Measurements from ENCODE around the gene TMEM238L. TPM values are rescaled to one million over a fixed set of nuclear protein-coding genes. Genes with fewer than 3 reads are reported as not detected.

Gene TMEM238L
- total and polyA plus RNA-seq, 2 experiments from 2014 or later: not detected

DNA sequence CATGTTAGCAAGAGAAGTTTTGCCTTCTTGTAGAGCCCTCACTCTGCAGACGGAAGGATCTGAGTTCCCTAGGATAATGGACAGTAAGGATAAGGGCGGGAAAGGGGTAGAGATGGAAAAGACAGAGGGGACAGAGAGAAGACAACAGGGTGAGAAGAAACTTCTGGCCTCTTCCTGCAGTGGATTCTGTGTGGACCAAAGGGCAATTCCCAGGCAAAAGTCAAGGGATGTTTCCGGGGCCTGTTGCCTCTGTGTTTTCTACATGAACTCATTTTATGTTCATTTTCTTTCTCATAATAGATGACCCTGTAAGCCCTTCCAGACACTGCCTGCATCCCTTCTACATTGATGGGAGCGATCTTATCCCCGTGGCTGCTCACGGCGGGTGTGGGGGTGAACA, 647 bp upstream of the TMEM238L start (continued):
- no peak for TF ChIP-seq NANOG (IDR thresholded peaks at IDR 0.05; ENCODE audit: borderline replicate concordance)
- TF ChIP-seq ZNF331 (CRISPR knock-in tag; IDR thresholded peaks at IDR 0.05; ENCODE audit: low read depth): no peak
- TF ChIP-seq STAT1 (IDR thresholded peaks at IDR 0.05; ENCODE audit: unreplicated experiment): no peak

DNA sequence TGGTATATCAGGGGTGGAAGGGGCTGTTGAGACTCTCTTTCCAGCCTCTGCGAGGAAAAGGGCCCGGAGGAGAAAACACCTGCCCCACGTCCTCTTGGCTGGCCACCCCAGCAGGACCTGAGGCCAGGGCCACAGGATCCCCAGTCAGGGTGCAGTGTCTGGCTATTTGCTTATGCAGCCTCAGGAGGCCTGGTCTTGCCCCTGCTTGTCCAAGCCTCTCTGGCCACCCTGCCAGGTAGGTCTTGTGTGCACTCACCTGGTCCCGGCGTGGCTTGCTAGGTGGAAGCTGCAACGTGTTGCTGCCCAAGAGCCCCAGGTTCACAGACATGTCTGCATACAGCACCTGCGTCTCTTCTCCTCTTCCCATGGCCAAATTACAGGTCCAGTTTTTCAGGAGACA, 549 bp downstream of the TMEM238L start:
- Mint-ChIP-seq H3K27ac (no peak overlapping the region), H3K27me3 (ENCODE audit: insufficient read depth, low read depth, poor library complexity) (peaks cover 3% of the 10 kb centered on the region), H3K36me3 (ENCODE audit: low read depth) (no peaks in the 10 kb centered on the region; the same call in 2 of the 3 replicates), H3K9me3 (no peaks in the 10 kb centered on the region; the same call in 2 of the 3 replicates), H3K4me3 (no peak overlapping the region), H3K4me1 (peaks cover 7% of the 10 kb centered on the region; the same call in 2 of the 3 replicates)
- H3K4me3 ChIP-seq: no peak overlapping the region
- H3K9me2 ChIP-seq (ENCODE audit: insufficient read depth): no peaks in the 10 kb centered on the region
- H3K27ac ChIP-seq (ENCODE audit: low read depth): no peak overlapping the region
- no peaks in the 10 kb centered on the region for H4K20me1 ChIP-seq (replicated peaks; ENCODE audit: insufficient read depth)
- no peak for ATAC-seq
- no peak overlapping the region for H3K4me2 ChIP-seq
- DNase-seq (ENCODE audit: low spot score): no peak
- H3F3A ChIP-seq (replicated peaks; ENCODE audit: low read depth): no peaks in the 10 kb centered on the region
- H3K79me2 ChIP-seq (replicated peaks; ENCODE audit: insufficient read depth): no peaks in the 10 kb centered on the region
- H2AFZ ChIP-seq: no peak overlapping the region
- no peaks in the 10 kb centered on the region for H3K36me3 ChIP-seq (ENCODE audit: insufficient read depth)
- no peaks in the 10 kb centered on the region for H3K4me1 ChIP-seq (ENCODE audit: insufficient read depth)
- TF ChIP-seq, protein P1, sequence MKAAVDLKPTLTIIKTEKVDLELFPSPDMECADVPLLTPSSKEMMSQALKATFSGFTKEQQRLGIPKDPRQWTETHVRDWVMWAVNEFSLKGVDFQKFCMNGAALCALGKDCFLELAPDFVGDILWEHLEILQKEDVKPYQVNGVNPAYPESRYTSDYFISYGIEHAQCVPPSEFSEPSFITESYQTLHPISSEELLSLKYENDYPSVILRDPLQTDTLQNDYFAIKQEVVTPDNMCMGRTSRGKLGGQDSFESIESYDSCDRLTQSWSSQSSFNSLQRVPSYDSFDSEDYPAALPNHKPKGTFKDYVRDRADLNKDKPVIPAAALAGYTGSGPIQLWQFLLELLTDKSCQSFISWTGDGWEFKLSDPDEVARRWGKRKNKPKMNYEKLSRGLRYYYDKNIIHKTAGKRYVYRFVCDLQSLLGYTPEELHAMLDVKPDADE (IDR thresholded peaks at IDR 0.05): no peak
- TF ChIP-seq ZNF114 (CRISPR knock-in tag; IDR thresholded peaks at IDR 0.05) (no peak), ZNF331 (CRISPR knock-in tag; IDR thresholded peaks at IDR 0.05; ENCODE audit: low read depth) (no peak), JUNB (IDR thresholded peaks at IDR 0.05; ENCODE audit: unreplicated experiment) (no peak), STAT1 (IDR thresholded peaks at IDR 0.05; ENCODE audit: unreplicated experiment) (no peak), EZH2 (IDR thresholded peaks at IDR 0.05; ENCODE audit: low read depth, unreplicated experiment) (no peak), CREB1 (CRISPR knock-in tag; IDR thresholded peaks at IDR 0.05; ENCODE audit: low read depth) (no peak), POLR2AphosphoS5 (IDR thresholded peaks at IDR 0.05; ENCODE audit: low read depth) (no peak), NANOG (IDR thresholded peaks at IDR 0.05; ENCODE audit: borderline replicate concordance) (no peak), EZH2phosphoT487 (IDR thresholded peaks at IDR 0.05; ENCODE audit: unreplicated experiment) (no peak)
- TF ChIP-seq, protein P2, sequence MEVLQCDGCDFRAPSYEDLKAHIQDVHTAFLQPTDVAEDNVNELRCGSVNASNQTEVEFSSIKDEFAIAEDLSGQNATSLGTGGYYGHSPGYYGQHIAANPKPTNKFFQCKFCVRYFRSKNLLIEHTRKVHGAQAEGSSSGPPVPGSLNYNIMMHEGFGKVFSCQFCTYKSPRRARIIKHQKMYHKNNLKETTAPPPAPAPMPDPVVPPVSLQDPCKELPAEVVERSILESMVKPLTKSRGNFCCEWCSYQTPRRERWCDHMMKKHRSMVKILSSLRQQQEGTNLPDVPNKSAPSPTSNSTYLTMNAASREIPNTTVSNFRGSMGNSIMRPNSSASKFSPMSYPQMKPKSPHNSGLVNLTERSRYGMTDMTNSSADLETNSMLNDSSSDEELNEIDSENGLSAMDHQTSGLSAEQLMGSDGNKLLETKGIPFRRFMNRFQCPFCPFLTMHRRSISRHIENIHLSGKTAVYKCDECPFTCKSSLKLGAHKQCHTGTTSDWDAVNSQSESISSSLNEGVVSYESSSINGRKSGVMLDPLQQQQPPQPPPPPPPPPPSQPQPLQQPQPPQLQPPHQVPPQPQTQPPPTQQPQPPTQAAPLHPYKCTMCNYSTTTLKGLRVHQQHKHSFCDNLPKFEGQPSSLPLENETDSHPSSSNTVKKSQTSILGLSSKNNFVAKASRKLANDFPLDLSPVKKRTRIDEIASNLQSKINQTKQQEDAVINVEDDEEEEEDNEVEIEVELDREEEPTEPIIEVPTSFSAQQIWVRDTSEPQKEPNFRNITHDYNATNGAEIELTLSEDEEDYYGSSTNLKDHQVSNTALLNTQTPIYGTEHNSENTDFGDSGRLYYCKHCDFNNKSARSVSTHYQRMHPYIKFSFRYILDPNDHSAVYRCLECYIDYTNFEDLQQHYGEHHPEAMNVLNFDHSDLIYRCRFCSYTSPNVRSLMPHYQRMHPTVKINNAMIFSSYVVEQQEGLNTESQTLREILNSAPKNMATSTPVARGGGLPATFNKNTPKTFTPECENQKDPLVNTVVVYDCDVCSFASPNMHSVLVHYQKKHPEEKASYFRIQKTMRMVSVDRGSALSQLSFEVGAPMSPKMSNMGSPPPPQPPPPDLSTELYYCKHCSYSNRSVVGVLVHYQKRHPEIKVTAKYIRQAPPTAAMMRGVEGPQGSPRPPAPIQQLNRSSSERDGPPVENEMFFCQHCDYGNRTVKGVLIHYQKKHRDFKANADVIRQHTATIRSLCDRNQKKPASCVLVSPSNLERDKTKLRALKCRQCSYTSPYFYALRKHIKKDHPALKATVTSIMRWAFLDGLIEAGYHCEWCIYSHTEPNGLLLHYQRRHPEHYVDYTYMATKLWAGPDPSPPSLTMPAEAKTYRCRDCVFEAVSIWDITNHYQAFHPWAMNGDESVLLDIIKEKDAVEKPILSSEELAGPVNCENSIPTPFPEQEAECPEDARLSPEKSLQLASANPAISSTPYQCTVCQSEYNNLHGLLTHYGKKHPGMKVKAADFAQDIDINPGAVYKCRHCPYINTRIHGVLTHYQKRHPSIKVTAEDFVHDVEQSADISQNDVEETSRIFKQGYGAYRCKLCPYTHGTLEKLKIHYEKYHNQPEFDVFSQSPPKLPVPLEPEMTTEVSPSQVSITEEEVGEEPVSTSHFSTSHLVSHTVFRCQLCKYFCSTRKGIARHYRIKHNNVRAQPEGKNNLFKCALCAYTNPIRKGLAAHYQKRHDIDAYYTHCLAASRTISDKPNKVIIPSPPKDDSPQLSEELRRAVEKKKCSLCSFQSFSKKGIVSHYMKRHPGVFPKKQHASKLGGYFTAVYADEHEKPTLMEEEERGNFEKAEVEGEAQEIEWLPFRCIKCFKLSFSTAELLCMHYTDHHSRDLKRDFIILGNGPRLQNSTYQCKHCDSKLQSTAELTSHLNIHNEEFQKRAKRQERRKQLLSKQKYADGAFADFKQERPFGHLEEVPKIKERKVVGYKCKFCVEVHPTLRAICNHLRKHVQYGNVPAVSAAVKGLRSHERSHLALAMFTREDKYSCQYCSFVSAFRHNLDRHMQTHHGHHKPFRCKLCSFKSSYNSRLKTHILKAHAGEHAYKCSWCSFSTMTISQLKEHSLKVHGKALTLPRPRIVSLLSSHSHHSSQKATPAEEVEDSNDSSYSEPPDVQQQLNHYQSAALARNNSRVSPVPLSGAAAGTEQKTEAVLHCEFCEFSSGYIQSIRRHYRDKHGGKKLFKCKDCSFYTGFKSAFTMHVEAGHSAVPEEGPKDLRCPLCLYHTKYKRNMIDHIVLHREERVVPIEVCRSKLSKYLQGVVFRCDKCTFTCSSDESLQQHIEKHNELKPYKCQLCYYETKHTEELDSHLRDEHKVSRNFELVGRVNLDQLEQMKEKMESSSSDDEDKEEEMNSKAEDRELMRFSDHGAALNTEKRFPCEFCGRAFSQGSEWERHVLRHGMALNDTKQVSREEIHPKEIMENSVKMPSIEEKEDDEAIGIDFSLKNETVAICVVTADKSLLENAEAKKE (CRISPR knock-in tag; IDR thresholded peaks at IDR 0.05): no peak
- TF ChIP-seq, protein P3, sequence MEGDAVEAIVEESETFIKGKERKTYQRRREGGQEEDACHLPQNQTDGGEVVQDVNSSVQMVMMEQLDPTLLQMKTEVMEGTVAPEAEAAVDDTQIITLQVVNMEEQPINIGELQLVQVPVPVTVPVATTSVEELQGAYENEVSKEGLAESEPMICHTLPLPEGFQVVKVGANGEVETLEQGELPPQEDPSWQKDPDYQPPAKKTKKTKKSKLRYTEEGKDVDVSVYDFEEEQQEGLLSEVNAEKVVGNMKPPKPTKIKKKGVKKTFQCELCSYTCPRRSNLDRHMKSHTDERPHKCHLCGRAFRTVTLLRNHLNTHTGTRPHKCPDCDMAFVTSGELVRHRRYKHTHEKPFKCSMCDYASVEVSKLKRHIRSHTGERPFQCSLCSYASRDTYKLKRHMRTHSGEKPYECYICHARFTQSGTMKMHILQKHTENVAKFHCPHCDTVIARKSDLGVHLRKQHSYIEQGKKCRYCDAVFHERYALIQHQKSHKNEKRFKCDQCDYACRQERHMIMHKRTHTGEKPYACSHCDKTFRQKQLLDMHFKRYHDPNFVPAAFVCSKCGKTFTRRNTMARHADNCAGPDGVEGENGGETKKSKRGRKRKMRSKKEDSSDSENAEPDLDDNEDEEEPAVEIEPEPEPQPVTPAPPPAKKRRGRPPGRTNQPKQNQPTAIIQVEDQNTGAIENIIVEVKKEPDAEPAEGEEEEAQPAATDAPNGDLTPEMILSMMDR (conservative IDR thresholded peaks at IDR 0.05; ENCODE audit: low read depth in 2 of 2): no peak
- TF ChIP-seq, protein P4, sequence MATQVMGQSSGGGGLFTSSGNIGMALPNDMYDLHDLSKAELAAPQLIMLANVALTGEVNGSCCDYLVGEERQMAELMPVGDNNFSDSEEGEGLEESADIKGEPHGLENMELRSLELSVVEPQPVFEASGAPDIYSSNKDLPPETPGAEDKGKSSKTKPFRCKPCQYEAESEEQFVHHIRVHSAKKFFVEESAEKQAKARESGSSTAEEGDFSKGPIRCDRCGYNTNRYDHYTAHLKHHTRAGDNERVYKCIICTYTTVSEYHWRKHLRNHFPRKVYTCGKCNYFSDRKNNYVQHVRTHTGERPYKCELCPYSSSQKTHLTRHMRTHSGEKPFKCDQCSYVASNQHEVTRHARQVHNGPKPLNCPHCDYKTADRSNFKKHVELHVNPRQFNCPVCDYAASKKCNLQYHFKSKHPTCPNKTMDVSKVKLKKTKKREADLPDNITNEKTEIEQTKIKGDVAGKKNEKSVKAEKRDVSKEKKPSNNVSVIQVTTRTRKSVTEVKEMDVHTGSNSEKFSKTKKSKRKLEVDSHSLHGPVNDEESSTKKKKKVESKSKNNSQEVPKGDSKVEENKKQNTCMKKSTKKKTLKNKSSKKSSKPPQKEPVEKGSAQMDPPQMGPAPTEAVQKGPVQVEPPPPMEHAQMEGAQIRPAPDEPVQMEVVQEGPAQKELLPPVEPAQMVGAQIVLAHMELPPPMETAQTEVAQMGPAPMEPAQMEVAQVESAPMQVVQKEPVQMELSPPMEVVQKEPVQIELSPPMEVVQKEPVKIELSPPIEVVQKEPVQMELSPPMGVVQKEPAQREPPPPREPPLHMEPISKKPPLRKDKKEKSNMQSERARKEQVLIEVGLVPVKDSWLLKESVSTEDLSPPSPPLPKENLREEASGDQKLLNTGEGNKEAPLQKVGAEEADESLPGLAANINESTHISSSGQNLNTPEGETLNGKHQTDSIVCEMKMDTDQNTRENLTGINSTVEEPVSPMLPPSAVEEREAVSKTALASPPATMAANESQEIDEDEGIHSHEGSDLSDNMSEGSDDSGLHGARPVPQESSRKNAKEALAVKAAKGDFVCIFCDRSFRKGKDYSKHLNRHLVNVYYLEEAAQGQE (IDR thresholded peaks at IDR 0.05; ENCODE audit: unreplicated experiment): no peak
- no peaks in the 10 kb centered on the region for H3K27me3 ChIP-seq (ENCODE audit: insufficient read depth)

Data from GM23338 (cell line).